Fibroblast of the conjunctiva (primary cell): Measurements from ENCODE around the gene JMJD7.

Source experiments
- DNase-seq: peaks from one replicate; pipeline ENCODE4 v3.0.0-alpha.2; 2010; ENCODE audit warnings: low read depth

JMJD7 gene

GRCh38 chr15:41883484-41883825, 55.6 kb downstream of the JMJD7 start:
- no peak for DNase-seq

- DNase-seq = no peak
Observed at GRCh38 chr15:41884458-41884857, 56.6 kb downstream of the JMJD7 start.

- no peak for DNase-seq
Observed at GRCh38 chr15:41885321-41885720, 57.4 kb downstream of the JMJD7 start.

GRCh38 chr15:41885841-41886240, 57.9 kb downstream of the JMJD7 start:
- no peak for DNase-seq

GRCh38 chr15:41886741-41887140, 58.8 kb downstream of the JMJD7 start:
- no peak for DNase-seq

- no peak for DNase-seq
Observed at GRCh38 chr15:41887161-41887560, 59.3 kb downstream of the JMJD7 start.
